Osteoblast (primary cell): Measurements from ENCODE around the gene SNRK. TPM values are rescaled to one million over a fixed set of nuclear protein-coding genes. Genes with fewer than 3 reads are reported as not detected.

Source experiments
- DNase-seq: peaks from one replicate; pipeline ENCODE4 v3.0.0; 2011; ENCODE audit warnings: low spot score, mixed read lengths; ENCODE audit not compliant: insufficient read length; ENCODE audit errors: missing footprints
- H2AFZ ChIP-seq: 2 replicates; pipeline ENCODE4 v1.6.0; 2011; ENCODE audit warnings: mild to moderate bottlenecking, low read length
- H3K27ac ChIP-seq: 2 replicates; pipeline ENCODE4 v1.5.1; 2011; ENCODE audit warnings: mild to moderate bottlenecking, low read depth, low read length, moderate library complexity
- H3K27me3 ChIP-seq: 2 replicates; pipeline ENCODE4 v1.6.0; 2012; ENCODE audit warnings: mild to moderate bottlenecking, control low read depth, inconsistent platforms, low read length, moderate library complexity; ENCODE audit not compliant: insufficient read depth
- H3K36me3 ChIP-seq: 2 replicates; pipeline ENCODE4 v1.5.1; 2011; ENCODE audit warnings: mild to moderate bottlenecking, low read length, control low read depth, moderate library complexity; ENCODE audit not compliant: insufficient read depth
- H3K4me1 ChIP-seq: 2 replicates; pipeline ENCODE4 v1.5.1; 2011; ENCODE audit warnings: mild to moderate bottlenecking, low read length, control low read depth, moderate library complexity; ENCODE audit not compliant: insufficient read depth
- H3K4me2 ChIP-seq: 2 replicates; pipeline ENCODE4 v1.6.0; 2011; ENCODE audit warnings: mild to moderate bottlenecking, low read length; ENCODE audit not compliant: insufficient read depth
- H3K4me3 ChIP-seq: fragments of 200-600 bp; sonication (generic); 3 replicates; pipeline ENCODE4 v1.5.1; 2012; ENCODE audit warnings: mild to moderate bottlenecking, low read length, inconsistent platforms; ENCODE audit not compliant: insufficient read depth
- H3K79me2 ChIP-seq: 2 replicates; pipeline ENCODE4 v1.6.0; 2012; ENCODE audit warnings: mild to moderate bottlenecking, low read length, control low read depth, inconsistent platforms; ENCODE audit not compliant: insufficient read depth
- H3K9me3 ChIP-seq: 2 replicates; pipeline ENCODE4 v1.5.1; 2011; ENCODE audit warnings: low read depth, low read length, control low read depth
- H4K20me1 ChIP-seq: 2 replicates; pipeline ENCODE4 v1.6.0; 2012; ENCODE audit warnings: mild to moderate bottlenecking, low read length, control low read depth; ENCODE audit not compliant: insufficient read depth
- CTCF ChIP-seq: IDR thresholded peaks from 2 replicates; pipeline ENCODE4 v1.5.1; 2011; ENCODE audit warnings: mild to moderate bottlenecking, low read depth, low read length, moderate library complexity; ENCODE audit errors: extremely low read depth
- total RNA-seq: library from RNA; depleted of rRNA; stranded (reverse); fragments of >200 nt; gene quantifications from 2 replicates; pipeline ENCODE4 v1.2.3, GENCODE V29; 2012

Gene SNRK
- total RNA-seq, 1 donor, result 26.1 TPM

GRCh38 chr3:43379343-43379742 is 93.0 kb downstream of the SNRK start:
- Histone ChIP-seq H2AFZ (peak overlapping the region; percentile 35), H3K79me2 (no peaks in the 10 kb centered on the region), H3K4me1 (peaks cover 22% of the 10 kb centered on the region), H3K27ac (peak overlapping the region; percentile 51), H3K36me3 (no peaks in the 10 kb centered on the region), H4K20me1 (peaks cover 8% of the 10 kb centered on the region), H3K9me3 (no peaks in the 10 kb centered on the region), H3K27me3 (no peaks in the 10 kb centered on the region), H3K4me3 (no peak overlapping the region), H3K4me2 (peak overlapping the region; percentile 44)
- no peak for TF ChIP-seq CTCF
- no peak for DNase-seq

GRCh38 chr3:43388175-43388574 is 101.8 kb downstream of the SNRK start:
- H3K4me1 ChIP-seq, result peaks cover 9% of the 10 kb centered on the region
- H3K27ac ChIP-seq, result no peak overlapping the region
- no peaks in the 10 kb centered on the region for H3K27me3 ChIP-seq
- H3K36me3 ChIP-seq, result no peaks in the 10 kb centered on the region
- DNase-seq, result no peak
- TF ChIP-seq CTCF, result no peak
- no peaks in the 10 kb centered on the region for H3K79me2 ChIP-seq
- no peak overlapping the region for H3K4me3 ChIP-seq
- H4K20me1 ChIP-seq, result no peaks in the 10 kb centered on the region
- no peak overlapping the region for H3K4me2 ChIP-seq
- no peaks in the 10 kb centered on the region for H3K9me3 ChIP-seq
- no peak overlapping the region for H2AFZ ChIP-seq

- Histone ChIP-seq H3K36me3 (no peaks in the 10 kb centered on the region), H4K20me1 (no peaks in the 10 kb centered on the region)
- no peak for DNase-seq
Measured at GRCh38 chr3:43388915-43389314, 102.6 kb downstream of the SNRK start.

More at GRCh38 chr3:43388915-43389314, 102.6 kb downstream of the SNRK start:
- no peak overlapping the region for H3K27ac ChIP-seq
- H2AFZ ChIP-seq, result no peak overlapping the region
- no peak overlapping the region for H3K4me3 ChIP-seq
- no peaks in the 10 kb centered on the region for H3K27me3 ChIP-seq
- no peaks in the 10 kb centered on the region for H3K9me3 ChIP-seq
- H3K79me2 ChIP-seq, result no peaks in the 10 kb centered on the region
- H3K4me1 ChIP-seq, result peaks cover 9% of the 10 kb centered on the region
- no peak overlapping the region for H3K4me2 ChIP-seq
- no peak for TF ChIP-seq CTCF
